HS-27A (cell line): ENCODE measurements around the gene RPL31.
A peak's percentile ranks its signal among the peaks of the same experiment; 100 is the strongest.

ENCODE experiments used
- DNase-seq: peaks from one replicate; pipeline ENCODE4 v3.0.0-alpha.2; 2012; ENCODE audit warnings: low read depth, missing footprints

RPL31 gene

DNA sequence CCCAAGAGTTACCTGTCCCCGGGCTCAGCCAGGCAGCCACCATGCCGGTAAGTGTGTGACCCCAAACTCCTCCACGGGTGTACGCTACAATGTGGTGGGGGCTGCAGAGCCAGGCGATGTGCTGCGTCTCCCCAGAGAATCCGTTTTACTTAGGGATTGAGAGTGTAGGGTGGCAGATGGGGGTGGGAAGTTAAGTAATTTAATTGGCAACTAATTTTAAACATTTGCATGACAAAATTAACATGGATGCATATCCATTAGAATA, 26.6 kb upstream of the RPL31 start:
- no peak for DNase-seq

DNA sequence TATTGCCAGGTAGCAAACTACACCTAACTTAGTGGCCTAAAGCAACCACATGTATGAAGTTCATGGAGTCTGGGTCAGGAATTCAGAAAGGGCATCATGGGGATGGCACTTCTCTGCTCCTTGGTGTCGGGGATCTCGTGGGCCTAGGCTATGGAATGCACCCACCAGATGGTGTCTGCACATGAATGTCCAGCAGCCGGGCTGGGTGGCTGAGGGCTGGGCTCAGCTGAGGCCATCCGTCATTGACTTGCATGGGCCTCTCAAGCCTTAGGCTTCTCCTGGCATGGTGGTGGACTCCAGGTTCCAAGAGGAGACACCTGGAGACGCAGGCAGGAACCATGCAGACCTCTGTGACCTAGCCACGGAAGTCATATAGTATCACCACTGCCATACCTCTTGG, 26.0 kb upstream of the RPL31 start:
- DNase-seq = no peak

DNA sequence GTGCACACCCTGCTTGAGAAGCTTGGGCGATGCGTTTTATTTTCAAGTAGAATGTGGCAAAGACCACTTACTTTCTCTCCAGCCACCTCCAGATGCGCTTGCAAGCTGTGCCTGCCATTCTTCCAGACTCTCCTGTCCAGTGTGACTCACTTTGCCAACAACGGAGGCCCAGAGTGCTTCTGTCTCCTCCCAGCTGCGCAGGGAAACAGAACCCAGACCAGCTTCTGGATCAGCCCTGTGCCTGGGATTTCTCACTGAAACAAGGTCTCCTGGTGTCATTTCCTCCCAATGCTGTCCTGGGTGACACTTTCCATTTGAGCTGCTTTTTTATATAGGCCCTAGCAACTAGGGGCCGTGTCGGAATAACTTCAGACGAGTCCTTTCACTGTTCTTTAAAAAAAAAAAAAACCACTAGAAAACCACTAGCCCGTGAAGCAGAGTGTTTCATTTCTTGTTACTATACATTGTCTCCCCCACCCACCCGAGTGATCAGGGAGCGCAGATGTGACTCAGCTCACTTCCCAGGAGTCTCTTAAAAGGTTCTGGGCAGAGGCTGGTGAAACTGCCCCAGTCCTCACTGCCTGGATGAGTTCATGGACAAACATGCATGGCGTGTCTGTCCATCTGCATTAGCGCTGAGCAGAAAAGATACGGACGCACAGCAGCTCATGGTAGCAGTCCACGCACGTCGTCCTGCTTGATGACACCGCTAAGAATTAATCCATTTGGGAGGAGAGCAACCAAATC, 25.3 kb upstream of the RPL31 start:
- DNase-seq = no peak

DNA sequence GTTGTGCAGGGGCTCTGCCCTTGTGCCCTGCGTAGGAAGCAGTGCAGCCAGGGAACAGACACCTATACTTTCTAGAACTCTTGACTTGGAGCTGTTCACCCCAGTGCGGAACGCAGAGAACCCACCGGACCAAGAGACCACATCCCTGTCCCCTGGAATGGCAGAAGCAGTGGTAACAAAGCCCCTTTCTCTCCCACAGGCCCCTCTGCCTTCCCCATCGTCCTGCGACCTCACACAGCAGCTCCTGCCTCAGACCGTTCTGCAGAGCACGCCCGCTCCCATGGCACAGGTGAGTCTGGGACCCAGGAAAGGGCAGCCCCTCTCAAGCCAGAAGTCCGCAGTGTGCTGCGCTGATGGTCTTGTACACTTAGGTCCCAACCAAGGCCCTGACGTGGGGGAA, 24.6 kb upstream of the RPL31 start:
- no peak for DNase-seq

DNA sequence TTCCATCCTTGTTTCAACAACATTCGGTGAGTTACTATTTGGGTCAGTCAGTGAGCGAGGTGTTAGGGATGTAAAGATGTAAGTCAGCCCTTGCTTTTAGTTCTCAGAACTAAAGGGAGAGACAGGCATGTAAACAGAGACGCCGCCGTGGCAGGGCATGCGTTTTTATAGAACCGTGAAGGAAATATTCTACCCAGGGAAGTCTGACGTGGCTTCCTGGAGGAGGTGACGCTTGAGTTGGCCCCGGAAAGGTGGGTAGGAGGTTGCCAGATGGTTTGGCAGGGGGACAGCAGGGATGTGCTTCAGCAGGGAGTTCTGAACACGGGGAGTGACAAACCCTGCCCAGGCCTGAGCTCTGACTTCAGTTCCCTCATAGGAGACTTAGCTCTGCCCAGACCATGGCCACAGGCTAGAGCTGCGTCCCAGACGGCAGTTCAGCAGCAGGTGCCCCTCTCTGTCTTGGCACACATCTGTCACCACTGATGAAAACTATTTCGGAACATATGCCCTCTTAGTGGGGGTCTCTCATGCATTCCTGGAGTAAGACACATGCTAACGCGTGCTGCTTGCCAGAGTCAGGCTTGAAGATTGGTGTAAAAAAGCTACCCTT, 23.4 kb upstream of the RPL31 start:
- no peak for DNase-seq

DNA sequence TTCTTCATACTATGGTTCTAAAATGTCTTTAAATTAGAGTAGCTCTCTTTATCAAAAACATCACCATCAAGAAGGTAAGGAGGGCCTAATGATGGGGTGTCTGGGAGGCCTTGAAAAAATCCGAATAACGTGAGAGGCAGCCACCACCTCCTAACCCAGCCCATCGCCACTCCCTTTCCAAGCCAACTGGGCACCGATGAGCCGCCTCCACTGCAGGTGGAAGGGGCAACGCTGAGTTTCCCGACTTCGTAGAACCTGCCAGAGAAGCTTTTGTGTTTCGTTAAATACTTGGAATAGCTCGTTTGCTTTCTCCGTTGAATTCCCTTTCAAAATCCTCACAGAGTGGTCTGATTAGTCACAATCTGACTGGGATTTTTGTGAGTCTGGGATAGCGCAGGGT, 22.0 kb upstream of the RPL31 start:
- no peak for DNase-seq

DNA sequence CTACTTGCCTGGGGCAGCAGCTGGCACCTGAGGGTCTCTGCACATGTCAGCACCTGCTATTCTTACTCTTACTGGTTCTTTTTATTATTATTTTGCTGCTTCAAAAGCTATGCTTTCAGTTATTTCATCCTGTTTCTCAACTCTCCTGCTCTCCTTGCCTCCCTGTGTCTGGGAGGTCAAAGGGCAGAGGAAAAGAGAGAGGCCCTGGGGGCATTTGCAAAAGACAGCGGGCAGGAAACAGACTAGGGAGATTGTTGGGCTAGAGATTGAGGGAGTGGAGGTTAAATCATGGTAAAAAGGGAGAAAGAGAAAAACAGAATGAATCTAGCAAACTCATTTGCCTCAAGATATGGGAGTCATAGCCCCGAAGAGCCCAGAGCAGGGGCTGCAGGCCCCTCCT, 21.1 kb upstream of the RPL31 start:
- no peak for DNase-seq

DNA sequence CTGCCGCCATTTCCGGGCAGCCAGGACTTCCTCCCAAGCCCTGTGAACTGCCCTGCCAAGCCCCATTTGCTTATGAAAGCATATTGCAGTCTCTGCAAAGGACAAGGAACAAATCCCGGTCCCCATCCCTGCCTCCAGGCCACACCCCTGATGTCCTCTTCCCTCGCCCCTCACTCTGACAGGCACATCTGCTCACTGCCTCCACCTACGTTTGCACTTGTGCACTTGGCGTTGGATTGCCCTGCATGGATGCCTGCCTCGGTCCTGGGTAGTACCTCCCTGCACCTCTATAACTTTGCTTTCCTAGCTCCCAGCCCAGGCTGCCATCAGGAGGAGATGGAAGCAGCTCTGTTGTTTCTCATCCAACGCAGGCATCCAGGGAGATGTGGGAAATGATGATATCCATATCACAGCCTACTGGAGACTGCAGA, 19.6 kb upstream of the RPL31 start:
- DNase-seq = no peak

DNA sequence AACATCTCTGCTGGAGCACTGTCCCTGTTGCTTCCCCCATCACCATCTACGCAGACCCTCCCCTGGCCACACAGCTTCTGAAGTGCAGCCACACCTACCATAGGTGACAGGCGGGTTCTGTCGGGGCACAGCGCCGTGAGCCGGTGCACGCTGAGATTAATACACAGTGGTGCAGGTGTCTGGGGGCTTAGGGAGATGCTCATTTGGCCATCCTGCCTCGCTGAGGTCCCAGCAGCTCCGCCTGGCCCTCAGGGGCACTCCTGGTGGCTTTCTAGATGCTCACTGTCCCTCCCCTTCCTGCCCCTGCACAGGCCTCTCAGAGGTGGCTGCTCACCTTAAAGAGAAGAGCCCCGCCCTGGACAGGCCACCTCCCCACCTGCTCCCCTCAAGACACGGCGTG, 18.9 kb upstream of the RPL31 start:
- no peak for DNase-seq

DNA sequence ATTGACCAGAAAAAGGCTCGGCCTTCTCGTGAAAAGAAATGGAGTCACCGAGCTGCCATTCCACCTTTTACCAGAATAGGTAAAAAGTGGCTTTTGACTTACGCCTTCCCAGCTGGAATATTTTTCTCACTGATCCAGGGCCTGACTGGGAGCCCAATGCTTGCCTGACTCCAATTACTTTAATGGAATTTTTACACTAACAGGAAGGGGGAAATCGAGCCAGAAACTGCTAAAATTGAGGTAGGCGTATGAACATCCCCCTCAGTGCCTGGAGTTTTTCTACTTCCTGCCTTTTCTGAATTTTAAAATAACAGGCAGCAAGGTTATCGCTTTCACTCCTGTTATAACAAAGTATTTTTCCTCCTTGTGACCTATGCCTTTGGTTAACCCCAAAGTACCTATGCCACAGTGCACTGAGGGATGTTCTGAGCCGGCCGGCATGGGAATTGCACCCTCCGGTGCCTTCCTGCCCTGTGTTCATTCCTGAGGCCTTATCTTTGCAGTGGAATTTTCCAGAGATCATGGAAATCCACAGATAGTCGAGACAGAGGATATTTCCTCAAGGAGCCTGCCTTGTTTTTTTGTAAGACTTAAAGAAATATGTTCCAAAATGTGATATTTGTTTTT, 18.3 kb upstream of the RPL31 start:
- DNase-seq = no peak

DNA sequence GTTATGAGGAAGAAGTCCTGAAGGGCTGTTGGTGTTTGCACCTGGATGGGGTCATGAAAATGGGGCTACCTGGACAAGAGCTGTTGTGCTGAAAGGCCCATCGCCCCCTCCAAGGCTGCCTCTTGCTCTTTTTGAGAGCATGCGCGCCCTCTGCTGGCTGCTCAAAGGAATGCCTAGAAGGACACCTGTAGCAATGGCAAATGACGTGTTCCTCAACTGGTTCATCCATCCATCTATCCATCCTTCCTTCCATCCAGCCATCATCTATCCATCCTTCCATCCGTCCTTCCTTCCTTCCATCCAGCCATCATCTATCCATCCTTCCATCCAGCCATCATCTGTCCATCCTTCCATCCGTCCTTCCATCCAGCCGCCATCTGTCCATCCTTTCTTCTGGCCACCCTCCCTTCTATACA, 17.2 kb upstream of the RPL31 start:
- peak; percentile 19 for DNase-seq

DNA sequence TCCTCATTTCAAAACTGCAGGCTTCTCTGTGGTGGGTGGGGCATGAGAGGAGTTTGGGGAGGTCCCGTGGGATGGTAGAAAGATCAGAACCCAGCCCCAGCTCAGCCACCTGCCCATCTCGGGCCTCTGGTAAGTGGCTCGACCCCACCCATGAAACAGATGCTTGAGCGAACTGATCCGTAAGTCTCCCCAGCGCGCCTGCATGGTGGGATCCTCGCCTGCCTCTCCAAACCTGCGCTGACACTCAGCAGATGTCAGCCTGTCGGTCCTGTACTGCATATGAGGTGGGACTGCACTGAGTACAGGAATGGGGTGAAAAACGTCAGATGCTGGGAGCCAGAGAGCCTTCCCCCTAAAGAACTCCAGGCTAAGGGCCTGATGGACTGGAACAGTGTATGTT, 15.9 kb upstream of the RPL31 start:
- DNase-seq = no peak

DNA sequence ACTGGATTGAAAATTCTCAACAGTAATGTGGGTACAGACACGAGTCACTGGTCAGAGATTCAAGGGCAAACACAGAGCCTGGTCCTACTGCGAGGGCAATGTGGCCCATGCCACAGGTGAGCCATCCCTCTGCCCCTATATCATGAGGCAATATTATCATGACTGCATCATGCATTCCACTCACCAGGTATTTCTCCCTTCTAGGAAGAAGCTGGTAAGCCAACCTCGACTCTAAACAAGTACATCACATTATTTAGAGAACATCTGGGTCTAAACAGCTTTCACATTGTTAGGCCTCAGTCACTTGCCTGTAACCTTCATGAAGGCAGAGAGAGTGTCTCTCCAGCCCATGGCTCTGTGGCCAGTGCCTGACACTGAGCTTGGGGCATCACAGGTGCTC, 14.6 kb upstream of the RPL31 start:
- no peak for DNase-seq

DNA sequence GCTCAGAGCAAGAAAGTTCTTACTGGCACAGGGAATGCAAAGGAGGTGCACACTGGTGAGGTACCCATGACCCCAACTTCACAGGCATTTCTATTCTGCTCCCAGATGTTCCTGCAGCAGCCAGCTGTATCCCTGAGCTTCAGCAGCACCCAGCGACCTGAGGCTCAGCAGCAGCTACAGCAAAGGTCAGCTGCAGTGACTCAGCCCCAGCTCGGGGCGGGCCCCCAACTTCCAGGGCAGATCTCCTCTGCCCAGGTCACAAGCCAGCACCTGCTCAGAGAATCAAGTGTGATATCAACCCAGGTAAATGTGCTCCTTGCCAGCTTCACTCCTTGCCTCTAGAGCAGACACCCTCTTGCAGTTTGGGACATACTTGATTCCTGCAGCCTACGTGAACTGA, 14.1 kb upstream of the RPL31 start:
- no peak for DNase-seq

DNA sequence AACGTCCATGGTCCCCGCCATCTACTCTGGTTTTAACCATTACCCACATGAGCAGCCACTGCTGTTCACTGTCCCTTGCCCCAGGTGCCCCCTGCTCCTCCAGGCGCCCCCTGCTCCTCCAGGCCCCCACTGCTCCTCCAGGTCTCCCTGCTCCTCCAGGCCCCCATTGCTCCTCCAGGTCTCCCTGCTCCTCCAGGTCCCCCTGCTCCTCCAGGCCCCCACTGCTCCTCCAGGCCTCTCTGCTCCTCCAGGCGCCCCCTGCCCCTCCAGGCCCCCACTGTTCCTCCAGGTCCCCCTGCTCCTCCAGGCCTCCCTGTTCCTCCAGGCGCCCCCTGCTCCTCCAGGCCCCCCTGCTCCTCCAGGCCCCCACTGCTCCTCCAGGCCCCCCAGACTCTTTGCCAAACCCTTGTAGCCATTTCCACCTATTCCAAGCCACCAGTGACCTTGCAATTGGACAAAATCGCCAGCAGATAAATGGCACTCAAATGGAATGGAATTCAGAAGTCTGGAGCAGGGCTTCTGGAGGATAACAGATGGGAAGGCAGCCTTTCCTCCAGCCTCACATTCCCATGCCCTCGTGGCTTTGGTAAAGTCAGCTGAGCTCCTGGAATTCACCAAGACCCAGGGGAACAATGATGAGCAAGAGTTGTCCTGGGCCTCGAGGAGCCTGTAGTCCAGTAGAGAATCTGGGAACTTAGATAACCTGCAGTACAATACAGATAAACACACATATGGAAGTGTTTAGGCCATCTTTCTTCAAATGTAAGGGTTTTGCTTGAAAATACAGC, 13.3 kb upstream of the RPL31 start:
- no peak for DNase-seq

DNA sequence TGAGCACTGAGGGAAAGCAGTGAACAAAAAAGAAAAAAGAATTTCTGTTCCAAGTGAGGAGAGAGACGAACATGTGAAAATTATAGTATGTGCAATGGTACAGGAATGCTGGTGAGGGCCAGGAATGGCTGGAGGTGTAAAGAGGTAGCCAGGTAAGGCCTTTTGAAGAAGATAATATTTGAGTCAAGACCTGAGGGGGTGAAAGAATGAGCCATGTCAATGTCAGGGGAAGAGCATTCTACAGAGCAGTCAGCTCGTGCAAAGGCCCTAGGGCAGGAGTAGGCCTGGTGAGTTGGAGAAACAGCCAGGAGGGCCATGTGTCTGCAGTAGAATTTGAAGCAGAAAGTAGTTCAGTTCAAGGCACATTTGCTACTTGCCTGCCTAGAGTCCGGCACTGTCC, 12.4 kb upstream of the RPL31 start:
- no peak for DNase-seq

DNA sequence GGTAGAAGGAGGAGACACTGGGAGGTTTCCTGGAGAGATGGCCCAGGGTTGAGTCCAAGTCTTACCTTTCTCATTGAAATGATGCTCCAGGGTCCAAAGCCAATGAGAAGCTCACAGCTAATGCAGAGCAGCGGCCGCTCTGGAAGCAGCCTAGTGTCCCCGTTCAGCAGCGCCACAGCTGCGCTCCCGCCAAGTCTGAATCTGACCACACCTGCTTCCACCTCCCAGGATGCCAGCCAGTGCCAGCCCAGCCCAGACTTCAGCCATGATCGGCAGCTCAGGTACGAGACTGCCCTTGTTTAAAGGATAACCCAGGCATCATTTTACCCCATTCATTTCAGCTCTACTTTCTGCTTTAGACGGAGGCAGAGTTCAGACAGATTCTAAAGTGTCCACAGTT, 11.9 kb upstream of the RPL31 start:
- no peak for DNase-seq

DNA sequence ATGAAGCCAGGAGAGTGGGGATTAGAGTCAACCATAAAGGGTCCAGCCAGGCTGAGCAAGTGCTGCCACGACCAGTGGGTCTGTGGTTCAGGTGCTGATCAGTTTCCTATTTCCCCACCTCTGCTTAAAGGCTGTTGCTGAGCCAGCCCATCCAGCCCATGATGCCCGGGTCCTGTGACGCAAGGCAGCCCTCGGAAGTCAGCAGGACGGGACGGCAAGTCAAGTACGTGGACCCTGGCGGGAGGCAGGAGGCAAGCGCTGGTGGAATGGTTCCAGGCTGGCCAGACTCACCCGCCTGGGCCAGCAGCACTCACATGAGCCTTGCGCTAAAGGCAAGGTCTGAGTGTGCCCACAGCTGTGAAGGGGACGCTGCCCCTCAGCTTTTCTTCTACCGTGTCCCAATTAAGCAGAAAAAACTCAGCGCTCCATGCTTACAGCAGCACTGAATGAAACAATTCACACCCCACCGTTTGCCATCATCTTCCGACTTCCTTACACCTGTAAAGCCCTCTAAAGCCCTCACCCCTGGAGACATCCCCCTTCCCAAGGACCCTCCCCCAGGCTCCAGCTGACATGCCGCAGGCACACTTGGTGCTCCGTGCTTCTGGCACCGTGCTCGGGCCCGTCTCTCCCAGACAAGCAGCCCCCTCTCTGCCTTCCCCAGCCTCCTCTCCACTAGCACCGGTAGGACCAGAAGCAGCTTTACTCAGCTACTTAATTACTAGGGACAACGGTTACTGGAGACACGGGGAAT, 11.3 kb upstream of the RPL31 start:
- DNase-seq = no peak

DNA sequence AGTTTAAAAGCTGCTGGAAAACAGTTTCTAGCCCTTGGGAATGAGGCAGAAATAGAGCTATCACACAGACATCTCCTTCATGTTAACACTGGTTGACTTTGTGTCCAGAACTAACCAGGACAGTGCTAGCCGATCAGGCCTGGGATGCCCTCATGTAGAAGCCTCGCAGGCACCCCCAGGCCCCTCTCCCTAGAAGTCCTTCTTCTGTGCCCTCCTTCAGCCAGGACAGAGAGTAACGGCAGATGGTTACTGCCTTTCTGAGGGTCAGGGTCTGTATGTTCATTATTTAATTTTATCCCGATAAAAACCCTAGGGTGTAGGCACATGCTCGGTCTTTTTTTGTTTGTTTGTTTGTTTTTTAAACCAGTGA, 10.7 kb upstream of the RPL31 start:
- DNase-seq = no peak

DNA sequence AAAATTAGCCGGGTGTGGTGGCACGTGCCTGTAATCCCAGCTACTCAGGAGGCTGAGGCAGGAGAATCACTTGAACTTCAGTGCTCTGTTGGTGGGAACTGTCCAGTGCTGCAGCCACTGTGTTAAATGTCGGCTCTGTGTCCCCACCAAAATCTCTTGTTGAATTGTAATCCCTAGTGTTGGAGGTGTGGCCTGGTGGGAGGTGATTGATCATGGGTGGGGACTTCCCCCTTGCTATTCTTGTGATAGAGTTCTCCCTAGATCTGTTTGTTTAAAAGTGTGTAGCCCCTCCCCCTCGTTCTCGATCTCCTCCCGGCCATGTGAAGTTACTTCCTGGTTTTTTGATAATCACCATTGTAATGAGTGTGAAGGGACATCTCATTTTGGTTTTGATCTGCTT, 9.8 kb upstream of the RPL31 start:
- no peak for DNase-seq

DNA sequence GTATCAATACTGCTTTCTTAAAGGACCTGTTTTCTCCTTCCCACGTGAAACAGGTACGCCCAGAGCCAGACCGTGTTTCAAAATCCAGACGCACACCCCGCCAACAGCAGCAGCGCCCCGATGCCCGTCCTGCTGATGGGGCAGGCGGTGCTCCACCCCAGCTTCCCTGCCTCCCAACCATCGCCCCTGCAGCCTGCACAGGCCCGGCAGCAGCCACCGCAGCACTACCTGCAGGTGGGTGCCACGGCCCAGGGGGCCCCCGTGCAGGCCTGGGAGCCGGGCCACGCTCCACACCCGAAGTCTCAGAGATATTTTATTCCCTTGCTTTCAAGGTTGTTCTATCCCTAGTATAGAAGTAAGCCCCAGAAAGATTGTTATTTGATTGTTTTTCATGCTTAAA, 8.8 kb upstream of the RPL31 start:
- no peak for DNase-seq

DNA sequence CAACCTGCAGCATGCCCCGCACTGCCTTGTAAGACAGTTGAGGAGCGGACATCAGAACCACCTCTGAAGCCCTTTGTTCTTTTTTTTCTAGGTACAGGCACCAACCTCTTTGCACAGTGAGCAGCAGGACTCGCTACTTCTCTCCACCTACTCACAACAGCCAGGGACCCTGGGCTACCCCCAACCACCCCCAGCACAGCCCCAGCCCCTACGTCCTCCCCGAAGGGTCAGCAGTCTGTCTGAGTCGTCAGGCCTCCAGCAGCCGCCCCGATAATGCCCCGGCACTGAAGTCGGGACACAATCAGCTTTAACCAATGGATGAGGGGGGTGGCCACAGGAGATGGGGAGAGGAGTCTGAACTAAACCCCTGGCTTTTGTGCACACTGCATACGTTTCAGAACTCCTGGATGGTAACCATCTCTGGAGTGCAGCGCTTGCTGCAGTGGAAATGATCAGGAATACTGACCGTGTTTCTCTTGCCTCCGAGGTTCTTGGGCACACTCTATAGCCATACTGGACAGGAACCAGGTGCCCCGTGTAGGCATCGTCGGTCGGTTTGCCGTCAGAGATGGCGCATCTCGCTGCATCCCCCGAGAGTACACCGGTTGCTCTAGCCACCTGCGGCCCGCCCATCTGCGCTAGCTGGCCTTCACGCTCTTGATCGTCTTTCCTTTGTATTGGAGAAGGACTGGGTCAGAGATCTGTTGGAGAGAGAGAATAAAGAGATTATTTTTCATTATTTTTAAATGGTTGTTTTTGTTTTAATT, 6.6 kb upstream of the RPL31 start:
- DNase-seq = no peak
